SK-N-SH (cell line): ENCODE measurements around the gene MAP2K5. TPM values are rescaled to one million over a fixed set of nuclear protein-coding genes. Genes with fewer than 3 reads are reported as not detected.

Experiments
- CTCF ChIA-PET: fragments of 300-600, 350-600 bp; formaldehyde crosslinking; extraction: SDS; loops from one replicate; lab custom pipeline; 2021; lab: Yijun Ruan, JAX
- POLR2A ChIA-PET: fragments of 350-600 bp; sonication (Branson Sonifier 250); formaldehyde crosslinking; extraction: SDS; loops from one replicate; lab custom pipeline; 2020; ENCODE audit warnings: antibody characterized with exemption, inconsistent platforms; lab: Yijun Ruan, JAX
- DNase-seq: peaks from one replicate; pipeline ENCODE4 v3.0.0; 2012
- H2AFZ ChIP-seq: fragments of 200-600 bp; sonication (generic); 2 replicates; pipeline ENCODE4 v1.8.1; 2016; ENCODE audit warnings: antibody characterized with exemption, mild to moderate bottlenecking, low read depth
- H3F3A ChIP-seq: fragments of 200-600 bp; sonication (generic); replicated peaks from 2 replicates; pipeline ENCODE3; 2016; ENCODE audit warnings: antibody characterized with exemption, mild to moderate bottlenecking; ENCODE audit not compliant: insufficient read depth
- H3K27ac ChIP-seq, 2 experiments: fragments of 200-500 bp in 1 of 2; fragments of 200-600 bp in 1 of 2; sonication (Bioruptor generic) in 1 of 2; sonication (generic), shearing (Covaris generic) in 1 of 2; 2 replicates each; pipeline versions ENCODE4 v1.5.1 to v1.6.1; 2014 to 2016; ENCODE audit warnings: low read depth in 2 of 2, inconsistent platforms in 1 of 2, low read length in 1 of 2, mild to moderate bottlenecking in 1 of 2, mixed read lengths in 1 of 2
- H3K27me3 ChIP-seq: fragments of 200-600 bp; sonication (generic), shearing (Covaris generic); 2 replicates; pipeline ENCODE4 v1.6.1; 2016; ENCODE audit warnings: mixed run types; ENCODE audit not compliant: insufficient read depth
- H3K36me3 ChIP-seq, 2 experiments: fragments of 200-500 bp in 1 of 2; fragments of 200-600 bp in 1 of 2; sonication (Bioruptor generic) in 1 of 2; sonication (generic) in 1 of 2; replicated peaks in 1 of 2; 2 replicates each; pipeline versions ENCODE3 to v1.5.1; 2014 to 2016; ENCODE audit warnings: low read length in 1 of 2, mild to moderate bottlenecking in 1 of 2; ENCODE audit not compliant: insufficient read depth in 2 of 2, control insufficient read depth in 1 of 2
- H3K4me1 ChIP-seq, 2 experiments: fragments of 200-500 bp in 1 of 2; fragments of 200-600 bp in 1 of 2; sonication (Bioruptor generic) in 1 of 2; sonication (generic), shearing (Covaris generic) in 1 of 2; 2 replicates each; pipeline versions ENCODE4 v1.5.1 to v1.6.1; 2014 to 2016; ENCODE audit warnings: low read depth in 1 of 2, low read length in 1 of 2, mixed run types in 1 of 2; ENCODE audit not compliant: insufficient read depth in 2 of 2, control insufficient read depth in 1 of 2
- H3K4me2 ChIP-seq: fragments of 200-600 bp; sonication (generic), shearing (Covaris generic); 2 replicates; pipeline ENCODE4 v1.6.1; 2017; ENCODE audit warnings: mixed run types
- H3K4me3 ChIP-seq, 2 experiments: fragments of 200-500 bp in 1 of 2; fragments of 200-600 bp in 1 of 2; sonication (Bioruptor generic) in 1 of 2; sonication (generic), shearing (Covaris generic) in 1 of 2; 2 replicates each; pipeline versions ENCODE4 v1.5.1 to v1.8.1; 2014 to 2016; ENCODE audit warnings: low read depth in 2 of 2, inconsistent platforms in 1 of 2, low read length in 1 of 2, mild to moderate bottlenecking in 1 of 2, mixed read lengths in 1 of 2, moderate library complexity in 1 of 2
- H3K79me2 ChIP-seq: fragments of 200-600 bp; sonication (generic); 2 replicates; pipeline ENCODE4 v1.8.1; 2017; ENCODE audit warnings: mild to moderate bottlenecking; ENCODE audit not compliant: insufficient read depth
- H3K9ac ChIP-seq: fragments of 200-600 bp; sonication (generic); 2 replicates; pipeline ENCODE4 v1.6.1; 2017; ENCODE audit warnings: mixed run types
- H3K9me2 ChIP-seq: fragments of 200-600 bp; sonication (generic); 2 replicates; pipeline ENCODE4 v1.6.1; 2017; ENCODE audit warnings: mixed run types
- H3K9me3 ChIP-seq: fragments of 200-600 bp; sonication (generic); 2 replicates; pipeline ENCODE4 v1.6.1; 2017; ENCODE audit warnings: mixed run types, mild to moderate bottlenecking, moderate library complexity
- H4K20me1 ChIP-seq: fragments of 200-600 bp; sonication (generic); 2 replicates; pipeline ENCODE4 v1.6.1; 2017; ENCODE audit warnings: mild to moderate bottlenecking, mixed run types; ENCODE audit not compliant: insufficient read depth
- CHD2 ChIP-seq: fragments of 150-350 bp; IDR thresholded peaks from 2 replicates; pipeline ENCODE4 v1.6.1; 2018; ENCODE audit warnings: low read length; ENCODE audit not compliant: partially characterized antibody
- EZH2phosphoT487 ChIP-seq: fragments of 200-600 bp; sonication (generic); IDR thresholded peaks from 2 replicates; pipeline ENCODE4 v1.6.1; 2017; ENCODE audit warnings: low read depth, mixed run types, mild to moderate bottlenecking, antibody characterized with exemption, moderate library complexity, borderline replicate concordance
- GABPA ChIP-seq: IDR thresholded peaks from 2 replicates; pipeline ENCODE4 v1.4.0; 2012; ENCODE audit warnings: low read depth, mild to moderate bottlenecking
- MEF2A ChIP-seq: IDR thresholded peaks from 2 replicates; pipeline ENCODE4 v1.4.0; 2012; ENCODE audit warnings: low read depth, borderline replicate concordance
- RCOR1 ChIP-seq: fragments of 150-350 bp; IDR thresholded peaks from 2 replicates; pipeline ENCODE4 v1.6.1; 2017; ENCODE audit warnings: antibody characterized with exemption, low read length
- REST ChIP-seq: IDR thresholded peaks from 2 replicates; pipeline ENCODE4 v1.6.1; 2012; ENCODE audit warnings: mild to moderate bottlenecking, low read depth, low read length, moderate library complexity
- RFX5 ChIP-seq: IDR thresholded peaks from 2 replicates; pipeline ENCODE4 v1.6.1; 2012; ENCODE audit warnings: mild to moderate bottlenecking, improper control_type of control experiment, low read length
- RXRA ChIP-seq: IDR thresholded peaks from 2 replicates; pipeline ENCODE4 v1.4.0; 2012; ENCODE audit warnings: low read depth, mild to moderate bottlenecking, borderline replicate concordance
- SMC3 ChIP-seq: IDR thresholded peaks from 2 replicates; pipeline ENCODE4 v1.6.1; 2012; ENCODE audit warnings: low read depth, low read length, improper control_type of control experiment
- TCF12 ChIP-seq: IDR thresholded peaks from 2 replicates; pipeline ENCODE4 v1.4.0; 2012
- YY1 ChIP-seq: IDR thresholded peaks from 2 replicates; pipeline ENCODE4 v1.4.0; 2012; ENCODE audit warnings: low read depth, mild to moderate bottlenecking
- ZBTB33 ChIP-seq: IDR thresholded peaks from 2 replicates; pipeline ENCODE4 v1.4.0; 2012; ENCODE audit warnings: low read depth, borderline replicate concordance
- WGBS: methylation state at CpG from one replicate; pipeline ENCODE4 v1.1.6; 2017; ENCODE audit warnings: low lambda C conversion rate; 5-methylcytosine and 5-hydroxymethylcytosine counted together
- polyA plus RNA-seq, 3 experiments: library from polyadenylated mRNA; depleted of rRNA; stranded (reverse); fragments of >200 nt; gene quantifications; 2 replicates each; pipeline ENCODE4 v1.2.3, GENCODE V29; 2012
- TF ChIP-seq, protein P1 (sequence below): fragments of 150-350 bp; IDR thresholded peaks from 2 replicates; pipeline ENCODE4 v1.6.1; 2016; ENCODE audit warnings: mild to moderate bottlenecking, low read depth, low read length

MAP2K5 gene
- polyA plus RNA-seq, 1 of the 3 experiments (the other 2 are of a cell fraction), result 6.2 TPM

DNA sequence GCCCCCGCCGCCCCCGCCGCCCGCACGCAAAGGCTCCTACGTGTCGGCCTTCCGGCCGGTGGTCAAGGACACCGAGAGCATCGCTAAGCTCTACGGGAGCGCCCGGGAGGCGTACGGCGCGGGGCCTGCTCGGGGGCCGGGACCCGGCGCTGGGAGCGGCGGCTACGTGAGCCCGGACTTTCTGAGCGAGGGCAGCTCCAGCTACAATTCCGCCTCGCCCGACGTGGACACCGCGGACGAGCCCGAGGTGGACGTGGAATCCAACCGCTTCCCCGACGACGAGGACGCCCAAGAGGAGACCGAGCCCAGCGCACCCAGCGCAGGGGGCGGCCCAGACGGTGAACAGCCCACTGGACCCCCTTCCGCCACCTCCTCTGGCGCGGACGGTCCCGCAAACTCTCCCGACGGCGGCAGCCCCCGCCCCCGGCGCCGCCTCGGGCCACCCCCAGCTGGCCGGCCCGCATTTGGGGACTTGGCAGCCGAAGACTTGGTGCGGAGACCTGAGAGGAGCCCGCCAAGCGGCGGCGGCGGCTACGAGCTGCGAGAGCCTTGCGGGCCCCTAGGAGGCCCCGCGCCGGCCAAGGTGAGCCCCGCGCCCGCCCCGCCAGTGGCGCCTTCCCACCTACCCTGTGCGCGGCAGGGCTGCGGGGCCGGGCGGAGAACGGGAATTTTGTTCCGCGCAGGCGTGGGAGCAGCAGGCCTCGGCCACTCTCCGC is 285.2 kb downstream of the MAP2K5 start:
- DNase-seq, result no peak
- Histone ChIP-seq H3K36me3 (no peaks in the 10 kb centered on the region), H3K4me1 (peaks cover 0 to 16% of the 10 kb centered on the region in 2 experiments; a peak in 2 of 4 replicates), H2AFZ (no peak overlapping the region), H3K4me2 (no peak overlapping the region), H3F3A (no peaks in the 10 kb centered on the region), H3K27me3 (peaks cover 19% of the 10 kb centered on the region), H3K4me3 (no peak overlapping the region), H3K9ac (no peak overlapping the region), H3K27ac (no peak overlapping the region), H4K20me1 (no peaks in the 10 kb centered on the region), H3K9me3 (no peaks in the 10 kb centered on the region), H3K9me2 (no peaks in the 10 kb centered on the region), H3K79me2 (no peaks in the 10 kb centered on the region)
- ChIA-PET CTCF (interaction anchor here (1.0 to 1.7 kb wide), 2 partner anchors 8 to 881 kb away, joined by 3 to 4 read pairs; no protein-coding TSS in a partner anchor), POLR2A (no interaction called here)
- TF ChIP-seq MEF2A (no peak), REST (no peak), RFX5 (no peak), YY1 (no peak)
- WGBS, result 93% methylated on average over 55 of the region's 91 CpGs

DNA sequence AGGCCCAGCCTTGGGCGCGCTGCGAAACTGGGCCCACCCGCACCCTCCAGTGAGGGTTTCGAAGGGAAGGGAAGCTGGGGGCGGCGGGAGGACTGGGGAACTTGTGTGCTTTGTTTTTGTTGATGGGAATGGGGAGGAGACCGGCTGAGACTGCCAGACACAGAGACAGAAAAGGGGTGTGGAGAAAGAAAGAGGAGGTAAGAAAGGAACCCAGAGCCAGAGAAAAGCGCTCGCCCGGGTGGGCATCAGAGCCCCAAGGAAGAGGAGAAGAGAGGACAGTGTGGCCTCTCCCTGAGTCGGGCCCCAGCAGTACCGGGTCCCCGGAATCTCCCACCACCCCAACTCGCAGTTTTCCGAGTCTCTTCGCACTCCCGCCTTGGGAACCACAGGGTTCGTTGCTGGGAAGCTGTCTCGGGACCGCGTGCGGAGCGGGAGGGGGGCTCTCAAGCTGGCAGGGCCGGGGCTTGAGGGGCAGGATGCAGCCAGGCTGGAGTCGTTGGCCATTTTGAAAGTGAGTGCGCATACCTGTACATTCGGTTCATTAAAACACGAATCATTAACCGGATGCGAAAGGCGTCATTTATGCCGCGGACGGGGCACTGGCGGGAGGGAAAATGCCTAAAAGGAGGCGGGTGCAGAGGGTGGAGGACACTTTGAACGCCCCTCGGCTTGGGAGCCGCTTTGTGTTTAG is 285.9 kb downstream of the MAP2K5 start:
- Histone ChIP-seq H3K9ac (no peak overlapping the region), H3K27me3 (peaks cover 16% of the 10 kb centered on the region), H2AFZ (no peak overlapping the region), H3K79me2 (no peaks in the 10 kb centered on the region), H3K36me3 (no peaks in the 10 kb centered on the region), H3K9me2 (no peaks in the 10 kb centered on the region), H3K9me3 (no peaks in the 10 kb centered on the region), H3K27ac (no peak overlapping the region), H3K4me3 (no peak overlapping the region), H3F3A (no peaks in the 10 kb centered on the region)
- ChIA-PET POLR2A (no interaction called here), CTCF (interaction anchor here (1.7 kb wide), 1 partner anchor 882 kb away, joined by 3 read pairs; no protein-coding TSS in a partner anchor)
- DNase-seq, result no peak
- 89% methylated on average over 35 of the region's 40 CpGs for WGBS
- TF ChIP-seq EZH2phosphoT487 (no peak), CHD2 (no peak), TCF12 (no peak), SMC3 (no peak), GABPA (no peak), RXRA (no peak), ZBTB33 (no peak), RFX5 (no peak), YY1 (no peak), RCOR1 (no peak)
- TF ChIP-seq, protein P1, sequence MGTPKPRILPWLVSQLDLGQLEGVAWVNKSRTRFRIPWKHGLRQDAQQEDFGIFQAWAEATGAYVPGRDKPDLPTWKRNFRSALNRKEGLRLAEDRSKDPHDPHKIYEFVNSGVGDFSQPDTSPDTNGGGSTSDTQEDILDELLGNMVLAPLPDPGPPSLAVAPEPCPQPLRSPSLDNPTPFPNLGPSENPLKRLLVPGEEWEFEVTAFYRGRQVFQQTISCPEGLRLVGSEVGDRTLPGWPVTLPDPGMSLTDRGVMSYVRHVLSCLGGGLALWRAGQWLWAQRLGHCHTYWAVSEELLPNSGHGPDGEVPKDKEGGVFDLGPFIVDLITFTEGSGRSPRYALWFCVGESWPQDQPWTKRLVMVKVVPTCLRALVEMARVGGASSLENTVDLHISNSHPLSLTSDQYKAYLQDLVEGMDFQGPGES, result no peak
- TF ChIP-seq, all 33 proteins: peak for 0
- Histone ChIP-seq H4K20me1 (no peaks in the 10 kb centered on the region), H3K4me2 (no peak overlapping the region), H3K4me1 (peaks cover 0 to 18% of the 10 kb centered on the region in 2 experiments; a peak in 2 of 4 replicates)
